Stimulated activated CD4-positive, alpha-beta T cell treated with anti-CD3 and anti-CD28 coated beads, Interleukin-1b, Interleukin-23, amount 100 ng/mL, for 1 hour (primary cell): Measurements from ENCODE around the gene GART.

Source experiments
- DNase-seq, 2 donors: peaks; one replicate each; pipeline ENCODE4 v3.0.0-alpha.2; 2020; ENCODE audit warnings: low read depth in 2 of 2

Gene GART

DNA sequence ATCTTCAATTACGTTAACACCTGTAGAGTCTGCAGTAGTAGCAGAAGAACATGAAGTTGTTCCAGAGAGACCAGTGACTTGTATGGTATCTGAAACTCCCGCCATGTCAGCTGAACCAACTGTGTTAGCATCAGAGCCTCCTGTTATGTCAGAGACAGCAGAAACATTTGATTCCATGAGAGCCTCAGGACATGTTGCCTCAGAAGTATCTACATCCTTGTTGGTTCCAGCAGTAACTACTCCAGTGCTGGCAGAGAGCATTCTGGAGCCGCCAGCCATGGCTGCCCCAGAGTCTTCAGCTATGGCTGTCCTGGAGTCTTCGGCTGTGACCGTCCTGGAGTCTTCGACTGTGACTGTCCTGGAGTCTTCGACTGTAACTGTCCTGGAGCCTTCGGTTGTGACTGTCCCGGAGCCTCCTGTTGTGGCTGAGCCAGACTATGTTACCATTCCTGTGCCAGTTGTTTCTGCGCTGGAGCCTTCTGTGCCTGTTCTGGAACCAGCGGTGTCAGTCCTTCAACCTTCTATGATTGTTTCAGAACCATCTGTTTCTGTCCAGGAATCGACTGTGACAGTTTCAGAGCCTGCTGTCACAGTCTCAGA is 11.2 kb upstream of the GART start:
- DNase-seq, result no peak

GRCh38 chr21:33552093-33552998 is 10.4 kb upstream of the GART start:
- DNase-seq, result no peak

GRCh38 chr21:33551664-33552063 is 9.7 kb upstream of the GART start:
- no peak for DNase-seq

DNA sequence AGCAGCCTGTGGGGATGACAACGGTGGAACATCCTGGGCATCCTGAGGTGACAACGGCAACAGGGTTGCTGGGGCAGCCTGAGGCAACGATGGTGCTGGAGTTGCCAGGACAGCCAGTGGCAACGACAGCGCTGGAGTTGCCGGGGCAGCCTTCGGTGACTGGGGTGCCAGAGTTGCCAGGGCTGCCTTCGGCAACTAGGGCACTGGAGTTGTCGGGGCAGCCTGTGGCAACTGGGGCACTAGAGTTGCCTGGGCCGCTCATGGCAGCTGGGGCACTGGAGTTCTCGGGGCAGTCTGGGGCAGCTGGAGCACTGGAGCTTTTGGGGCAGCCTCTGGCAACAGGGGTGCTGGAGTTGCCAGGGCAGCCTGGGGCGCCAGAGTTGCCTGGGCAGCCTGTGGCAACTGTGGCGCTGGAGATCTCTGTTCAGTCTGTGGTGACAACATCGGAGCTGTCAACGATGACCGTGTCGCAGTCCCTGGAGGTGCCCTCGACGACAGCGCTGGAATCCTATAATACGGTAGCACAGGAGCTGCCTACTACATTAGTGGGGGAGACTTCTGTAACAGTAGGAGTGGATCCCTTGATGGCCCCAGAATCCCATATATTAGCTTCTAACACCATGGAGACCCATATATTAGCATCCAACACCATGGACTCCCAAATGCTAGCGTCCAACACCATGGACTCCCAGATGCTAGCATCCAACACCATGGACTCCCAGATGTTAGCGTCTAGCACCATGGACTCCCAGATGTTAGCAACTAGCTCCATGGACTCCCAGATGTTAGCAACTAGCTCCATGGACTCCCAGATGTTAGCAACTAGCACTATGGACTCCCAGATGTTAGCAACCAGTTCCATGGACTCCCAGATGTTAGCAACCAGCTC is 9.1 kb upstream of the GART start:
- DNase-seq, result no peak

DNA sequence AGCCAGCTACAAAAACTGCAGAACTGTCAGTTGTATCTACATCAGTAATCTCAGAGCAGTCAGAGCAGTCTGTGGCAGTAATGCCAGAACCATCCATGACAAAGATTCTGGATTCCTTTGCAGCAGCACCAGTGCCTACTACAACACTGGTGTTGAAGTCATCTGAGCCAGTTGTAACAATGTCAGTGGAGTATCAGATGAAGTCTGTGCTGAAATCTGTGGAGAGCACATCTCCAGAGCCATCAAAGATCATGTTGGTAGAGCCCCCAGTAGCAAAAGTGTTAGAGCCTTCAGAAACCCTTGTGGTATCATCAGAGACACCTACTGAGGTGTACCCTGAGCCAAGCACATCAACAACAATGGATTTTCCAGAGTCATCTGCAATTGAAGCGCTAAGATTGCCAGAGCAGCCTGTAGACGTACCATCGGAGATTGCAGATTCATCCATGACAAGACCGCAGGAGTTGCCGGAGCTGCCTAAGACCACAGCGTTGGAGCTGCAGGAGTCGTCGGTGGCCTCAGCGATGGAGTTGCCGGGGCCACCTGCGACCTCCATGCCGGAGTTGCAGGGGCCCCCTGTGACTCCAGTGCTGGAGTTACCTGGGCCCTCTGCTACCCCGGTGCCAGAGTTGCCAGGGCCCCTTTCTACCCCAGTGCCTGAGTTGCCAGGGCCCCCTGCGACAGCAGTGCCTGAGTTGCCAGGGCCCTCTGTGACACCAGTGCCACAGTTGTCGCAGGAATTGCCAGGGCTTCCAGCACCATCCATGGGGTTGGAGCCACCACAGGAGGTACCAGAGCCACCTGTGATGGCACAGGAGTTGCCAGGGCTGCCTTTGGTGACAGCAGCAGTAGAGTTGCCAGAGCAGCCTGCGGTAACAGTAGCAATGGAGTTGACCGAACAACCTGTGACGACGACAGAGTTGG is 8.2 kb upstream of the GART start:
- no peak for DNase-seq

- no peak for DNase-seq
Measured at GRCh38 chr21:33546086-33546485, 4.2 kb upstream of the GART start.

DNA sequence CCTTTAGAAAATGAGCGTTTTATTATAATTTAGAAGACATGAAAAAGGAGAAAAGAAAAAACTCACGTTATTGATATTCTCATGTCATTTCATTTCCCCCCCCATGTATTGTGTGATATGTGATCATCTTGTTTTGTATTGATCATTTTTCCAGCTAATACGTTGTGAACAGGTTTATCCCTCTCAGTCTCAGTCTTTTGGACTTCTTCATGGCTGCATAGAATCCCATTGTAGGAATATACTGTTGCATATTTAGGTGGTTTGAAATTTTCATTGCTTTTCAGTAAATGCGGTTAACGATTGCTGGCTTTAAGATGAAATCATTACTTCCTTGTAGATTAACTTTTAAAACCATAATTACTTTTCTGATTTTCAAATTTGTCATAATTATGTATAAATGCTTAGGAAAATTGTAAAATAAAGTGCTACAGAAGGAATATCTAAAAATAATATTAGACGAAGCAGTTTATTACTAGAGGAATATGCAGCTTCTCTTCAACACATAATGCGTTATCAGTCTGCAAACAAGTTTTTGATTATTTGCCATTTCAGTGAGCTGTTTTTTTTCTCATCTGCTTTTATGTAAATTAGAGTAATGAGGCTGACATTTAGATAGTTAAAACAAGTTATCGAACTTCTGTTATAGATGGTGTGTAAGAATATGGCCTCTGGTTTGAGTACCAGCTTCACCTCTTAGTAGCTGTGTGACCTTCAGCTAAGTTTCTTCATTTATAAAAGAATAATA is 2.7 kb upstream of the GART start:
- DNase-seq, result no peak

GRCh38 chr21:33543505-33544129 is 1.7 kb upstream of the GART start:
- DNase-seq, result peak; percentile 15 to 52

- DNase-seq, result peak; percentile 81 to 92
Measured at GRCh38 chr21:33542640-33543504, 955 bp upstream of the GART start, which contains the start of gene SON. SON (plus strand) TSS chr21:33543038; CDS start chr21:33543093, 55 bp downstream.

DNA sequence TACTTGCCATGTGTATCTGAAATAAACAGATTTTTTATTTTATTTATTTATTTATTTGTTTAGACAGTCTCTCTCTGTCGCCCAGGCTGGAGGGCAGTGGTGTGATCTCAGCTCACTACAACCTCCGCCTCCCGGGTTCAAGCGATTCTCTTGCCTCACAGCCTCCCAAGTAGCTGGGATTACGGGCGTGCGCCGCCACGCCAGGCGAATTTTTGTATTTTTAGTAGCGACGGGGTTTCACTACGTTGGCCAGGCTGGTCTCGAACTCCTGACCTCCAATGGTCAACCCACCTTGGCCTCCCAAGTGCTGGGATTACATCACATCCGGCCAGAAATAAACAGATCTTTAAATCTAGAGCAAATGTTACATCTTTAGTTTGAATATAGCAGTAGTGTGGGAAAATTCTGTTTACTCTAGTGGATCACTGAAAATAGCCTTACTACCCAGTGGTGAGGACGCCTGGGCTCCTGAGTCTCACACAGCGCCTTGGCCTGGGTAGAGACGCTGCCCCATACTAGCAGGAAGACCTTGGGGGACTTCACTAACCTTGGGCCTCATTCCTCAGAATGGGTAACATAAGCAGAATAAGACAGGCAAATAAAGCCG is 709 bp downstream of the GART start:
- no peak for DNase-seq

DNA sequence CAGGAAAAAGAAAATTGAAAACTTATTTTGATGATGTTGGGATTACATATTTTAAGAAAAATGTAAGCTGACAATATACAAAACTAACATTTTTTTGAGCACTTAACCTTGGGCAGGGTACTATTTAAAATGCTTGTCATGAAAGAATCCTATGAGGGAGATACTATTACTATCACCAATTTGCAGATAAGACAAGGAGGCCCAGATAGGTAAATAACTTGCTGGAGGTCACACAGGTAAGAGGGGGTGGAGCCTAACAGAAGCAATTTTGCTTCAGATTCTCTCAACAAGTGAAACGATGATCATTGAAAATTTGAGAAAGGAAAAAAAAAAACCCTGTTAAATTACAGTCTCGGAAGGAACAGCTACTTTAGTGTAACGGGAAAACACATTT is 1.2 kb downstream of the GART start:
- no peak for DNase-seq

DNA sequence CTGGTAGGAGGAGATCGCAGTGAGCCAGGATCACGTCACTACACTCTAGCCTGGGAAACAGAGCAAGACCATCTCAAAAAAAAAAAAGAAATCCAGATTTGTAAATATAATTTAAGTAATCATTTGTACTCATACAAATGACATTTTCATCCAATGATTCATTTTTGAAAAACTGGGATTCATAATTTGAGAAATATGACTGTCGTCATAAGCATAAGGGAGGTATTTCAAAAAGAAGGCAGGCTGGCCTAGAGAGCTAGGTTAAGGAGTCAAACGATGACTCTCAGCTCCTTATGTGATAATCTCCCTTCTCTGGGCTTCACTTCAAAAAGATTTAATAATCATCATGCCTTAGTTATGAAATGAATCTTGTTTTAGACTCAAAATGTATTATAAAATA is 2.3 kb downstream of the GART start:
- DNase-seq, result no peak

GRCh38 chr21:33537212-33537611 is 4.7 kb downstream of the GART start:
- no peak for DNase-seq

DNA sequence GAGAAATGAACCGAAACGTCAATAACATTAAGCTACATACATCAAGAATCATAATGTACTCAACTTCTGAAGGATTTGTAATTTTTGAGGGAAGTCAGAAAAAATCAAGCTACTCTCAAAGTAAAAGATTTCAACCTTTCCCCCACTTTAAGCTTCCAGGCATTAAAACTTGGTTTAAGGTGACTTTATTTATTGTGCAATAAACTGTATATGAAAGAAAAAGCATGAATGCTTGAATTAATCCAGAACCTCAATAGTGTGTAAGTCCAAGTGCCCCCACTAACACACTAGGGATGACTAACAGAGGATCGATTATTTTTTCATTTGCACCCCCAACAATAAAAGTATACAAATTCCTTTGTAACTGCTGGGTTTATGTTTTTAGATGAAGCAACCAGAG is 10.9 kb downstream of the GART start:
- no peak for DNase-seq

- no peak for DNase-seq
Measured at GRCh38 chr21:33522953-33523349, 19.0 kb downstream of the GART start.

DNA sequence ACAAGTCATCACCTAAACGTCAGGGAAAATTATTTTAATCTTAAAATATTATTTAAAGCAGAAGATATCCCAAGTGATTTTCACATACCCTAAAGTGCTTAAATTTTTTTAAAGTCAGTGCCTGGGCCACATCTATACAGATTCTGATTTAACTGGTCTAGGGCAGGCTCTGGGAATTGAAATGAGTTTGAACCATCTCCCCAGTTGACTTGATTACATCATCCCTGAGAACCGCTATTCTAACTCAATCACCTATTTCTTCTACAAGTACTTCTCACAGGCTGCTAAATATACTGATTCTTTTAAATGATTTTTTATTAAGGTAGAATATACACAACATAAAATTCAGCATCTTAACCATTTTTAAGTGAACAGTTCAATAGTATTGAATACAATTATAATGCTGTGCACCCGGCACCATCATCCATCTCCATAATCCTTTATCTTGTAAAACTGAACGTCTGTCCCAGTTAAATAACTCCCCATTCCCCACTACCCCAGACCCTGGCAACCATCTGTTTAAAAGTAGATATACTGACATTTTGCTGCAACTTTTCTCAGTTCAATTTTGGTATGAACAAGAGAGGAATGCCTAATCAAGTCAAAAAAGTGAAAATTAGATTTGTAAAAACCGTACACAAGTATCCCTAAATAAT is 19.5 kb downstream of the GART start:
- DNase-seq, result no peak

DNA sequence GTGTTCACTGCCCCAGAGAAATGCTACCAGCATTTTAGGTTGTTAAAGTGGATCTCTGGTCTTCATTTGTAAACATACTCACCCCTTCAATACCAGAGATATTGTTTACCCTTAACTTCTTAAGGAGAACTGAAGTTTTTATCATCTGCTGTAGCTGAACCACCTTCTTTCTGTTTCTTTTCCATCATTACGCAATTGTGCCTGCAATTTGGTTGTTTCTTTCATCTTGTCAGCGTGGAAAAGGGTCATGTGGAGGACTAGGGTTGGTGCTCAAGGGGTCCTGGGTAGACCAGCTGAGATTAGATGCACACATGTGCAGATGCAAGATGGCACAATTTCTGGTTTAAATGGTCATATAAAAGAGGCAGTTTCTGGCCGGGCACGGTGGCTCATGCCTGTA is 23.0 kb downstream of the GART start:
- DNase-seq, result no peak

DNA sequence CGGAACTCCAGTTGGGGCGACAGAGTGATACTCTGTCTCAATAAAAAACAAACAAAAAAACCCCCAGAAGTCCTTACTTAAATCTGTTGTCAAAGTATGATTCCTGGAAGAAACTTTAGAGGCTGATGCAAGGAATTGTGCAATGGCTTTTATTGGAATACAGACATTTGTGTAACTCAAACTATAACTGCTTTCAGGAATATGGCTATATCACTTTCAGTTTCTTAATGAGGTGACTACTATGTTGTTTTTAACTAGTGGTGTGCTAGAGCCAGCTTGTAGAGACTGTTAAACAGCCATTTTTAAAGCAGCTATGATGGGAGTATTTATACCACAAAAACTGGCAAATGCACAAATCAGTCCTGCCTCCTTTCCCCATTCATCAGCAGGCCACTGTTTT is 27.7 kb downstream of the GART start:
- DNase-seq, result no peak
